NCI-H345 treated with DMSO at 0.1 percent for 48 hours (cell line): ENCODE results near the gene EVPL.
"Not testable (repeated sequence)": the region's sequence is repeated elsewhere in the genome, so short reads cannot be mapped to it uniquely, and the experiment has no call there.

Experiments
- DNase-seq: peaks from one replicate; lab custom pipeline; 2025; ENCODE audit not compliant: unreplicated experiment; lab: John Stamatoyannopoulos, UW

EVPL gene

DNA sequence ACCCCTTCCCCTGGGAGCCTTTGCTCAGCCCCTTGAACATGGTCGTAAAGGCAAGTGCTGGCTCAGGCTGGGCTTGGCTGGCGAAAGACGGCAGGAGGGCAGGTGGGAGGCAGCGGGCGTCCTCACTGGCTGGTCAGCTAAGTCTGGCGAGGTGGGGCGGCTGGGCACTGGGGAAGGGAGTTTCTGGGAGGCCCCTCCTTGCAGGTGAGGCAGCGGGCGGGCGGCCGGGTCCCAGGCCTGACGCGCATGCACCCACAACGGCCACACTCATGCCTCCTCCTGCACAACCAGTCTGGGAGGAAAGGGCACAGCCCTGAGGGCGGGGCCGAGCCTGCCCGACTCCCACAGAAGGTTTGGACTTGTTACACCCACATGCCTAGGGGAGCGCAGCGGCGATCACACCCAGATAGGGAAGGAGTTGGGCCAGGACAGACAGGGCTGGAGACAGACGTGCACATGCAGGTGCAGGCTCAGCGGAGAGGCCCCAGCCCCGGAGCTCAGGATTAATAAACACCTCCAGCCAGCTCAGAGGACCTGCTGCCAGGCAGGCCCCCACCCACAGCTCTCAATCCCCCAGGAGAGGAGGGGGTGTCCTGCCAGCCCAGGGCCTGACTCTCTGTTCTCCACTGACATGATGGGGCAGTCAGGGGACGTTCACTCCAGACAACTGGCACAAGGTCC lies at the start of gene EVPL:
Gene EVPL, minus strand, starts transcription at position 148 of the 681 bp plus-strand sequence. Its CDS starts 108 bp downstream, at position 40.
- DNase-seq, result no peak

DNA sequence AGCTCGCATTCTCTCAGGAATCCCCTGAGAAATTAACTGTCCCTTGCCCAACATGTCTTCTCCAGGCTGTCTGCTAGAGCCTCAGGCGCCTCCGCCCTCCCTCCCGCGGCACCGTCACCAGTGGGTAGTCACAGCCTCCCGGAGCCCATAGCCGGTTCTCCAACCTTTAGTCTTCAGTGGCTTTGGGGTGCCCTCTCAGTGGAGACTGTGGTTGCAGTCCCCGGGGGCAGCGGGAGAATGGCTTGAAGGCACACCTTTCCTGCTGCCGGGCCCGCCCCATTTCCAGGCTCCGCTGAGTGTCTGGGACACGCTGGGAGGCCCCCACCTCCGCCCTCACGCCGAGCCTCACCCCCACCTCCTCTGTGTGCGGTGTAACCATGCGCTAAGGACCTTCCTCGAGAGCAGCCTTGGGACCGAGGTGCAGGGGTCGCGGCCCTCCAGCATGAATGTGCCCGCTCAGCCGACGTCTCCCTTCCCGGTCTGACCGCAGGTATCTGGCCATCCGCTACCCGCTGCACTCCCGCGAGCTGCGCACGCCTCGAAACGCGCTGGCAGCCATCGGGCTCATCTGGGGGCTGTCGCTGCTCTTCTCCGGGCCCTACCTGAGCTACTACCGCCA lies 49.1 kb upstream of the EVPL start:
- no peak for DNase-seq

DNA sequence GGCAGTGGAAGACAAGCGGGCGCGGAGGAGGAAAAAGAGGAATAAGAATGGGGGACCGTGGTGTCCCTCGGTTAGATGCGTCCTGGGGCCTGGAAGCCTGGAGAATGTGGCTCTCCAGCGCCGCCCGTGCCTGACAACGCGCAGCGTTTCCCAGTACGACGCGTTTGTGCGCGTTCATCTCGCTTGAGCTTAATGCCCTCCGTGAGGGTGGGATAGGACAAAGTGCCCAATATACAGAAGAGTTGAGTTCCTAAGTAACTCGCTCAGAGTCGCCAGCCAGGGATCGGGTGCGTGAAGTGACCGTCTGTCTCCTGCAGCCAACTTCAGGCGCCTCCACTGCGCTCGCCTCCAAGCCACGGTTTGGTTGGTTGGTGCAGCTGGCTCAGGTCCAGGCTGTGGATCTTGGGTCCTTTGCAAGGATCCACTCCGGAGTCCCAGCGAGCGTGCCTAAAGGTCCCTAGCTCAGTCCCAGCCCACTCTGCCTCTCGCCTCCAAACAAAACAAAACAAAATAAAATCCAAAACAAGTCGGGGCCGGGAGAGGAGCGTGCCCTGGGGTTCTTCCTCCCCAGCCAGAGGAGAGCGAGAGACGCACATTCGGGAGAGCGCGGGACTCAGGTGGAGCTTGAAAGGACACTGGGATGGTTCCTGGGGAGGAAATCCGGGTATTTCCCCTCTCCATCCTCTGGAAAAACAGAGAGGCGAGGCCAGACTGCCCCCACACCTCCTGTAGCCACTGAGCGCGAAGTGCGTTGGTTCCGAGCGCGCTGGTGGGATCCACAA lies 48.4 kb upstream of the EVPL start:
- DNase-seq, result no peak

DNA sequence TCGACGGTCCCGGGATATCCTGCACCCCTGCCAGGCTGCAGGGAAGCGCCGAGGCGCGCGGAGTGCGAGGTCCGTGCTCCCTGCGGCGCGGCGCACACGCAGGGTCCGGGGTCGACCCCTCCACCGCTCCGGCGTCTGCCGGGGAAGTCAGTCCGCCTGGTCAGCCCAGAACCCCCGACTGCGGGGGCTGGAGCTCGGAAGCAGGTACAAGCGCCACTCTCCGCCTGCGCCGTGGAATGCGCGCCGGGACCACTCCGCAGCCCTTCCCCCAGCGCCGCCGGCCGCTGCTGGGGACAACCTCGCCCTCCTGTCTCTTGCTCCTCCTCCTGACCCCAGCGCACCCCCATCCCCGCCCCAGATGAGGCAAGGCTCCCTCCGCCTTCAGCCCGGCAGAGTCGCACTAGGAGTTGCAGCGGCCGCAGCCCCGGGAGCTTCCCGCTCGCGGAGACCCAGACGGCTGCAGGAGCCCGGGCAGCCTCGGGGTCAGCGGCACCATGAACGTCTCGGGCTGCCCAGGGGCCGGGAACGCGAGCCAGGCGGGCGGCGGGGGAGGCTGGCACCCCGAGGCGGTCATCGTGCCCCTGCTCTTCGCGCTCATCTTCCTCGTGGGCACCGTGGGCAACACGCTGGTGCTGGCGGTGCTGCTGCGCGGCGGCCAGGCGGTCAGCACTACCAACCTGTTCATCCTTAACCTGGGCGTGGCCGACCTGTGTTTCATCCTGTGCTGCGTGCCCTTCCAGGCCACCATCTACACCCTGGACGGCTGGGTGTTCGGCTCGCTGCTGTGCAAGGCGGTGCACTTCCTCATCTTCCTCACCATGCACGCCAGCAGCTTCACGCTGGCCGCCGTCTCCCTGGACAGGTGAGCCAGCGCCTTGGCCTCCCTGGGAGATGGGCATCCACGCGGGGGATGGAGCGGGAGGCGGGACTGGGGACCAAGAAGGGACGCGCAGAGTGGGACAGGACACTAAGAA lies 47.6 kb upstream of the EVPL start, which contains the start of gene GALR2:
Gene GALR2, plus strand, starts transcription at position 392 of the 974 bp plus-strand sequence. Its CDS starts 103 bp downstream, at position 495.
- DNase-seq, result no peak

DNA sequence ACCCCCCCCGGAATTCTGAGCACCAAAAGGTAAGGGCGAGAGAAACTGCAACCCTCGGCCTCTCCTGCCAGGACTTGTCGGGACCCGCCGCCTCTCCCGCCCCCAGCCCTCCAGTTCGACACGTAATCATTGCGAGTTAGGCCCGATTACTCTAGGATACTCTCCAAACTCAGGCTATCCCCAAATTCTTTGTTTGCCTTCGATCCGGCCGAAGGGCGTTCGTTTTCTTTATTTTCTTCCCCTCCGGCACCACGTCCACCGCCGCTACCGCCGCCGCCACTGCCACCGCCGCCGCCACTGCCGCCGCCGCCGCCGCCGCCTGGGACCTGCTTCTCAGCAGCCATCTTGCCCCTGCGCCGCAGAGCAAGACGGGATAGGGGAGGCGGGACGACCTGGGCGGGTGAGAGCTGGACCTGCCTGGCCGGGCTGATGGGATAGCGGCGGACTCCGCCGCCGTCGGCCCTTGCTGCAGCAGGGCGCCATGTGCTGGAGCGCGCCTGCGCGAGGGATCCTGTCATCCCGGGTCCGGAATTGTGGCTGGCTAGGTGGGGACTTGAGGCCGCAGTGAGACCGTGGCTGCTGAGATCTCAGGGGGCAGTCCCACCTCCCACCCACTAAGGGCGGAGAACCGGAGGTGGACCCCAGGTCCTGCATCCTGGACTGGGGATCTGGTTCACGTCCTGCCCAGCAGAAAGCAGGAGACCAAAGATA lies 45.2 kb upstream of the EVPL start, which contains the start of gene SRP68:
Gene SRP68, minus strand, starts transcription at position 370 of the 711 bp plus-strand sequence. Its CDS starts 26 bp downstream, at position 344.
- DNase-seq, result peak; percentile 92

DNA sequence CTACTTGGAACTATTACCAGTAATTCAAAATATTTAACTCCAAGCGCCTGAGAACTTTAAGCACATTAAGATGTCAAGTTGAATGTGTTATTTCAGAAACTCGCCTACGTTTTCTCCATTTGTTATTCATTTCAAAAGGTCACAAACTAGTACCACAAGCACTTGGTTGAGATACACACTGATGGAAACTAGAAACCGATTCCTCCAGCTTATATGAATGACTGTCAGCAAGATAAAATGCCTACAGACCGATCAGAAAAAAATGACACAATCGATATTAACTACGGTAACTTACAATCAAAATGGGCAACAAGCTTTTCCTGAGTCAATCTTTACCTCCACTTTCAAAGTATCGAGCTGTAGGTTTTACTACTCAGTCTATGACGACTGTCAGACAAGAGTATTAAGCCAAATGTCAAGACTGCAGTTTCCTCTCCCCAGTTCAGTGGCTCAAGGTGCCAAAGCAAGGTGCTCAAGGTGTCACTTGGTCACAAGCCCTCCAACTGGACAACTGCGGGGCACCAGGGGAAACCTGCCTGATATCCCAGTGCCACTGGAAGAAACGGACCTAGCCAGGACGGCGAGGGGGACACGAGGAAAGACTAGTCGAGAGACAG lies 44.5 kb upstream of the EVPL start:
- no peak for DNase-seq

DNA sequence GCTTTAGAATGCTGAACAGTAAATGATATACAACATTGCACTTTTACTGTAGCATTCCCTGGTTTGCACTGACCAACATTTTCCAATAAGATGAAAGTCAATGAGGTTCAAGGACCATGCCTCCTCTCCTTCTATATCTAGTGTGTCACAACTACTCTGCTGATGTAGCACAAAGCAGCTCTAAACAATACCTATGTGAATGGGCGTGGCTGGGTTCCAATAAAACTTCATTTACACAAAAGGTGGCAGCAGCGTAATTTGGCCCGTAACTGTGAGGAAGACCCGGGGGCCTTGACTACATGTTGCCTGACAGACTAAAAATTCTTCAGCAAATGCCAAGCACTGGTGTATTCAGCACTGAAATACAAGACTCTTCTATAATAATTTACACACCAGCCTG lies 38.7 kb upstream of the EVPL start:
- DNase-seq, result no peak

DNA sequence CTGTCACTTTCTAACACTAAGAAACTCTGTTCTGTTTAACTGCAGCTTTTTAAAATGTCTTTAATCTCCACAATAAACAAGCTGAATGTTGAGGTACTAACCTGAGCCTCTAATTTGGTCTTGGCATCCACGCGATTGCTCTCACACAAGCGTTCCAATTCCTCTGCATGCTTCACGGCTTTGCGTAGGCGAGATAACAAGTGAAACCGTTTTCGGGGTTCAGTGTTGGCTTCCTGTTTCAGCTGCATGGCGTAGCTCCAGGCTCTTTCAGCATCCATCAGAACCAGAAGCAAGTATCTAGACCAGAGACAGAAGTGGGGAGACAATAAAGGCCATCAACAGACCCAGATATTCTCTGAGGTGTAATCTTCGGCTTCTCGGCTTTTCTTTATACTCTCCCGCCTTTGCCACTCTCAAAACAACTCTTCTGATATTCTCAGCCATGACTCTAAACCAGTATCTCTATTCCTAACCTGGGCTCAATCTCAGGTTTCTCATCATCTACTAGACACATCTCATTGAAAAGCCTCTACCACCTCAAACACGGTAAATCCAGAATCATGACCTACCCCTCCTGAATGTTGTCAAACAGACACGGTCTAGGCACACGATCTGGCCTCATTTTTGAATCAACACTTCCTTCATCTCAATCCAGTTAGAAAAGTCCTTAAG lies 36.9 kb upstream of the EVPL start:
- no peak for DNase-seq

DNA sequence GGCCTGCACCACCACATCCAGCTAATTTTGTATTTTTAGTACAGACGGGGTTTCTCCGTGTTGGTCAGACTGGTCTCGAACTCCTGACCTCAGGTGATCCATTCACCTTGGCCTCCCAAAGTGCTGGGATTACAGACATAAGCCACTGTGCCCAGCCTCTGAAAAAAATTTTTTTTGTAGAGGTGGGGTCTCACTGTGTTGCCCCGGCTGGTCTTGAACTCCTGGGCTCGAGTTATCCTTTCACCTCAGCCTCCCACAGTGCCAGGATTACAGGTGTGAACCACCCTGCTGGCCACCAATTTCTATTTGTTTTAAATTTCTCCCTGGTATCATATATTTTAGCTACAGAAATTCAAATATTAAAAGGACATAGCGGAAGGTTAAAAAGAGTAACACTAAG lies 31.2 kb upstream of the EVPL start:
- not testable (repeated sequence) for DNase-seq

DNA sequence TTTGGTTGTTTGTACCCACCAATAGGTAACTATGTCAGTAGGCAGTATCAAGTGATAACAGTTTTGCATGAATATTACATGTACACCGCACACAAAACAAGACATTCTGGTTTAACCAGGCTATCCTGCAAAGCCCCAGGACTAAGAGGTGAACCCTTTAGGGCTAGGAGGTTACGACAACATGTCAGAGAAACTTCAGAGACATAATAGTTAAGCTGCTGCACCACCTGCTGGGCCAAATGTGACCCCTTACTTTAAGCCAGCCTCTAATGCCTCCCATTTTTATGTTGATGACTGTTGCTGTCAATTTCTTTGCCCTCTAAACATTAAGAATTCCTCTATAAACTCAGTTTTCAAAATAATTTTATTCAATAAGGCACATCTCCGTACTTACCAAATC lies 29.8 kb upstream of the EVPL start:
- DNase-seq, result no peak

DNA sequence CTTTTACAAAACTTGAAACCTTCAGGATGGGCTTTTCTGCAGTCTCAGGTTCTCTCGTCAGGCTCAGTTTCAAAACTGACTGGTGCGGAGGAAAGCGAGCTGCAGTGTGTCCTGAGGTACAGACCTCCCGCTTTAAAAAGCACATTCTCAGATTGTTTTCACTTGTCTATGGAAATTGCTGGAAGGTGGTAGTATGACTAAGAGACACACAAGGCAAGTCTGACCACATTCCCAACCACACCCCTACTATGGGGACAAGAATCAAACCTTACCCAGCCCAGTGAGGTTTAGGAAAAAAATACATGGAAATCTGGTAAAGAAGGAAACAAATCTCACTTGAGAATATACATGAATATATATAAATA lies 27.0 kb upstream of the EVPL start:
- no peak for DNase-seq

DNA sequence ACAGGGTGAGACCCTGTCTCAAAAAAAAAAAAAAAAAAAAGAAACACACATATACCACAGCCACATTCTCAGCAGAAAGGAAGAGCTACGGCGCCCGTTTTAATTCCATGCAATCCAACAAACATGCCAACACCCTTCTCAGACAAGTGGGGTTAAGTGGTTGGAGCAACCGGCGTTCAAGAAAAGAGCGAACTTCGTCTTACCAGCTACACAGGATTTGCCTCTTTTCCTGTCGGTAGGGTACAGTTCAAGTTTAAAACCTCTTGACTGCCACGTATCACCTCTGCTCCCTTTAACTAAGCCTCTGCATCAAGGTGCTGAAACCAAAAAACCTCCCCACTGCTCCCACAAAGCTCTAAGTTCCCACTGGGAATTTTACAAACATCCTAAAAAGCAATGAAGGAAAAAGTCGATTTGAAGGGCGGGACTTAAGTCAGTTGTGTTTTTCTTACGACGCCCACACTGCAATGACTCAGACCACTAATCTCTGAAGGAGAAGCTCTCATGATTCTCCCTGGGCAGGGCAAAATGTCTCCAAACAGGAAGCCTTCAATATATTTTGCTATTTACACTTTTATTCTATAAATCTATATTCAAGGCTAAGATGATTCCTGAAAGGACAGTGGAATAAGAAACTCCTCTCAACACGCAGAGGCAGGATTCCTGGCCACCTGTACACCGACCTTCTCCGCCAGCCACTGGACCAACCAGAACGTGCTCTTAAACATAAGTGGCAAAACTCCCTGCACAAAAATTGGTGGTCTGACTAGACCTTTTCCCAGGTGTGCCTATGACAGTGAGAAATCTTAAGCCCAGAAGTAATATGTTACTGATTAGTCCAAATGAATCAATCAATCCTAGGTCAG lies 26.4 kb upstream of the EVPL start:
- DNase-seq, result no peak

DNA sequence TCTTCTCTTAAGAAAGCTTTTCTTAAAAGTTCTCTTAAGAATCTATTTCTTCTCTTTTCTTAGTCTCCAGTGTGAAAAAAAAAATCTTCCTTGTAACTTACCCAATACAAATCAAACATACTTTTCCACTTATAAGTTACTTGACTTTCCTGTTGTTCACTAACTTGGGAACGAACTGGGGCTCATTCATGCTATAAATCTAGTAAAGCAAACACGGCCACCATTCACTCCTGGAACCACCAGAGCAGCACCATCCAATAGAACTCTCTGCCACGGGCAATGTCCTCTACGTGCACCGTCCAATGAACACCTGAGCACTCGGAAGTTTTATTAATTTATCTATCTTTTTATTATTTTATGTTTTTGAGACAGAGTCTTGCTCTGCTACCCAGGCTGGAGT lies 24.5 kb upstream of the EVPL start:
- no peak for DNase-seq

DNA sequence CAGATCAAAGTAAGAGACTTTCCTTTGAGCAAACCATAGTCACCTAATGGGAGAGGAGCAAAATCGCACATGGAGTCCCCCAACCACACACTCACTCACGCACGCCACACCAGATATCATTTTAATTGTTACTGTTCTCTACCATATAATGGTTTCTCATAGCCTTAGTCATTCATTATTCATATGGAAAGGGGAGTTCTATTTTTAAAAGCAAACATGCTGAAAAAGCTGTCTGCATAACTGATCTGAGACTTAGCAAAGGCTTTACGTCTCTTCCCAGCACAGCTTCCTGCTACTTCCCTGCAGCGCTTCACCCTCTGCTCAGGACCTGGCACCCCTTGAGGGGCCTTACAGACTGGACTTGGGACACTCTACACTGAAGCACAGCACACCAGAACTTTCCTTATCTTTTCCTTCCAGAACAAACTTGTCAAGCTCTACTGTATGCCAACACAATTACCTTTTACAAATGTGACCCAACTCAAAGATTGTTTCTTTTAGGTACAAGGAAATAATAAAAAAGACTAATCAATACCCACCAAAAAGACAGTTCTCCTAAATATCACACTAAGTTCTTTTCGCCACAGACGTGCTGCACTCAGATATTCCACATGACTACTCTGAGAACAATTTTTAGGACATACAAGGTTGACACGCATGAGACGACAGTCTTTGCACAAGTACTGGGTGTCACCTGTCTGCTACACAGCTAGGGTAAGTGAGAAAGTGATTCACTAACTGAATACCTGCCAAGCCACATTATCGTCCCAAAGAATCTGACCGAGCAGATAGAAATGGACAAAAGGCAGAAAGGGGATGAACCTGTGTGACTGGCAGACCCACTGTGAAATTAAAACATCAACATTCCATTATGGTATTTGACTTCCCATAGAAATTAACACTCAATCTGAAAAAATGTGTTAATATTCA lies 23.7 kb upstream of the EVPL start:
- no peak for DNase-seq

DNA sequence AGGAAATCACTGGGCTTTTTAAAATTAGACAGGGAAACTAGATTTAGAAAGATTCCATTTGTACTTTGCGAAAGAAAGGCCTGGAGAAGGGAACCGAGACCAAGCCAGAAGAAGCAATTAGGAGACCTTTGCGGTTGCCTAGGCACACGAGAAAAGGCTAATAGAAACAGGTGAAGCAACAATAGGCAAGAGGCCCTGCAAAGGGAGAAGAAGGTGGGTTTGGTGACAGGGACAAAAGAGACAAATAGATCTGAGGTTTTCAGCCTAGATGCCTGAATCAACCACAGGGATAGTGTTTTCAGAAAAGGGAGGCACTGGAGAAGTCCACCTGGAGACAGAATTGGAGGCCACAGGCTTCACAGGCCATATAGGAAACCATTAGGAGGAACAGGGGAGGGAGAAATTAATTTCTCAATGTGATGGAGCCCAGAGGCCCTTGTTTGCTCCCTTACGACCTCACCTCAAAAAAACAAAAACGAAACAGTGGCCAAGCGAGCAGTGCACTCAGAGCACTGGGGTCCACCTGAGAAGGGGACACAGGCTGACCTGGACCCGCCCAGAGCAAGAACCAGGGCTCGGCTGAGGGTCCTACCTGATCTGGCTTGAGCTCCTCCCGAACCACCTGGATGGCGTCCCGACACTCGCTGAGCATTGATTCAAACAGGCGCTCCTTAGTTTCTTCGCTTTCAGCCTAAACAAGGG lies 22.9 kb upstream of the EVPL start:
- DNase-seq, result no peak

DNA sequence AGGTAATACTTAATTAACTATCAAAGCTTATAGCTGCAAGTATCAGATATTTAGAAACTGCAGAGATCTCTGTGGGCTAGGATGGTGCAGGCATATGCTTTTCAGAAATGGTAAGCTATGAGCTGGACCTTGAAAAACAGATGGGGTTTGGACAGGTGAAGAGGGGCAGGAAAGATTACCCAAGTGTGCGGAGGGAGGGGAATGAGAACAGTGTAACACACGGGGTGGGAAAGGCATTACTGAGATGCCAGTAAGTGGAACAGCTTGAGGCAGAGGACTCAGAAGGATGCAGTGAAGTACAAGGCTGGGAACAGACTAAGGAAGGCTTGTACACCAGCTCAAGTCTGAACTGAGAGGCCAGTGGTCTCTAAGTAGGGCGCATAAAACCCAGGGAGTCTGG lies 22.1 kb upstream of the EVPL start:
- no peak for DNase-seq

DNA sequence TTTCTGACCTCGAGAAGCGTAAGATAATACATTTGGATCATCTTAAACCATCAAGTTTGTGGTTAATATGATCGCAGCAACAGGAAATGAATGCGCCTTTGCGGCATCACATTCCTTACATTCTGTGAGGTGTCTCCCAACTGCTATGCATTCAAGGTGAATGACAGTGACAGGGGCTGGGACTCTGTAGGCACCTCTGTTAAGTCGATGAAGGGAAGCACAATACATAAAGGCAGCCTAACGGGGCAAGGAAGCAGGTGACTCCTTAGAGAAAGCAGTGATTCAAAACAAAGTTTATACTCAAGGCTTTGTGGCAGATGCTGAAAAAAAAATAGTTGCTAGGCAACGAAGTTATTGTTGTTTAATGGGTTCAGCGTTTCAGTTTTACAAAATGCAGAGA lies 21.6 kb upstream of the EVPL start:
- no peak for DNase-seq
